ENCODE data around the gene ARSK. TPM values are rescaled to one million over a fixed set of nuclear protein-coding genes. Genes with fewer than 3 reads are reported as not detected.

The ARSK gene
- total and polyA plus RNA-seq, 2 of the 13 experiments (the other 11 are each of a cell fraction or from before 2014, with no cell fraction given): 7.9 TPM

- H3K4me1 ChIP-seq (ENCODE audit: insufficient read depth, low read length): no peaks in the 10 kb centered on the region
- H3K9me3 ChIP-seq (ENCODE audit: low read length): no peaks in the 10 kb centered on the region
- CTCF ChIA-PET (ENCODE audit: low intra/inter-chr PET ratio, low total read pairs): no interaction called here
- no peak overlapping the region for H2AFZ ChIP-seq (ENCODE audit: low read length)
- intact Hi-C loops (cut with micrococcal nuclease; ENCODE audit: unreplicated experiment): no loop called here
- POLR2A ChIA-PET: no interaction called here
- no TSS peak for BruUV-seq (replicated peaks)
- H3K79me2 ChIP-seq (ENCODE audit: insufficient read depth, low read length): no peaks in the 10 kb centered on the region
- no peak overlapping the region for H3K4me2 ChIP-seq (ENCODE audit: low read depth, low read length)
- in situ Hi-C loops (cut with HindIII; ENCODE audit: extremely low pct_ligation_motif_present, low pct_unique_long_range_greater_than_20kb): no loop called here
- ATAC-seq (no peak), FAIRE-seq (no peak), DNase-seq (ENCODE audit: low spot score) (no peak)
- H3K4me3 ChIP-seq (replicated peaks in 1 of 3; ENCODE audit: insufficient read depth in 1 of 3, low read depth in 2 of 3, low read length in 3 of 3): no peak overlapping the region
- no peak overlapping the region for H3K9ac ChIP-seq (ENCODE audit: insufficient read depth, low read depth, low read length)
- no peaks in the 10 kb centered on the region for H3K27me3 ChIP-seq (ENCODE audit: control insufficient read depth in 1 of 2, insufficient read depth in 2 of 2, low read length in 2 of 2)
- H4K20me1 ChIP-seq (ENCODE audit: insufficient read depth, low read length): no peaks in the 10 kb centered on the region
- 94% methylated on average over 1 of the region's 1 CpG for WGBS (ENCODE audit: low lambda C conversion rate)
- TF ChIP-seq ZFAT (CRISPR knock-in tag; conservative IDR thresholded peaks at IDR 0.05): no peak
- TF ChIP-seq ZNF788 (CRISPR knock-in tag; IDR thresholded peaks at IDR 0.05; ENCODE audit: borderline replicate concordance): no peak
- no peak for TF ChIP-seq ZBTB38 (CRISPR knock-in tag; IDR thresholded peaks at IDR 0.05)
- no peak for TF ChIP-seq ZNF335 (CRISPR knock-in tag; IDR thresholded peaks at IDR 0.05)
- TF ChIP-seq ZNF780A (CRISPR knock-in tag; IDR thresholded peaks at IDR 0.05): no peak
- no peak for TF ChIP-seq CBX1 (IDR thresholded peaks at IDR 0.05; ENCODE audit: low read depth)
- no peak for TF ChIP-seq ZNF326 (CRISPR knock-in tag; IDR thresholded peaks at IDR 0.05; ENCODE audit: borderline replicate concordance)
- no peak for TF ChIP-seq SOX5 (CRISPR knock-in tag; IDR thresholded peaks at IDR 0.05; ENCODE audit: borderline replicate concordance)
- TF ChIP-seq ZNF484 (CRISPR knock-in tag; IDR thresholded peaks at IDR 0.05; ENCODE audit: borderline replicate concordance, low read depth): no peak
- TF ChIP-seq CC2D1A (CRISPR knock-in tag; IDR thresholded peaks at IDR 0.05): no peak
- TF ChIP-seq ZNF746 (CRISPR knock-in tag; IDR thresholded peaks at IDR 0.05): no peak
- no peak for TF ChIP-seq PTBP1 (IDR thresholded peaks at IDR 0.05; ENCODE audit: low read depth, low read length, poor library complexity, severe bottlenecking)
- no peak for TF ChIP-seq MTF1 (CRISPR knock-in tag; IDR thresholded peaks at IDR 0.05)
- no peak for TF ChIP-seq GLI4 (CRISPR knock-in tag; IDR thresholded peaks at IDR 0.05; ENCODE audit: borderline replicate concordance)
- H3K27ac ChIP-seq (ENCODE audit: extremely low read length, insufficient read depth, low read length): no peak overlapping the region
- peaks cover 12 to 47% of the 10 kb centered on the region in 2 experiments; a peak in 4 of 5 replicates for H3K36me3 ChIP-seq (replicated peaks in 1 of 2; ENCODE audit: control insufficient read depth in 1 of 2, insufficient read depth in 2 of 2, low read length in 2 of 2)
These were observed 35.2 kb upstream of the ARSK start for GRCh38 chr5:95519681-95520080.

Data from HepG2 (cell line).